Testis (tissue), 2 donors: ENCODE data around the gene CUL4A.

Experiments
- CTCF ChIP-seq, 3 experiments: fragments of 450-650 bp in 2 of 3; fragments of 200-600 bp in 1 of 3; sonication (generic) in 1 of 3; IDR thresholded peaks; one replicate each; pipeline ENCODE4 v1.5.1; 2016 to 2019; ENCODE audit warnings: antibody characterized with exemption in 3 of 3, mild to moderate bottlenecking in 2 of 3, moderate library complexity in 1 of 3
- POLR2A ChIP-seq: fragments of 450-650 bp; IDR thresholded peaks from one replicate; pipeline ENCODE4 v1.6.1; 2017; ENCODE audit warnings: antibody characterized with exemption, mild to moderate bottlenecking, moderate library complexity

- TF ChIP-seq CTCF (IDR thresholded peaks at IDR 0.05) (no peak), POLR2A (no peak)
Observed at GRCh38 chr13:113203507-113204377, 5.7 kb upstream of the CUL4A start.
